ENCODE results near the gene ZNF688. TPM values are rescaled to one million over a fixed set of nuclear protein-coding genes. Genes with fewer than 3 reads are reported as not detected.

The ZNF688 gene
- total and polyA plus RNA-seq, 2 of the 13 experiments (the other 11 are each of a cell fraction or from before 2014, with no cell fraction given) = 2.4 to 5.4 TPM

- TF ChIP-seq ZNF883 (CRISPR knock-in tag; IDR thresholded peaks at IDR 0.05; ENCODE audit: not compliant biosample characterization) = peak; percentile 7
- TF ChIP-seq PHF20 (CRISPR knock-in tag; IDR thresholded peaks at IDR 0.05) = no peak
- no peak for TF ChIP-seq ZNF552 (CRISPR knock-in tag; IDR thresholded peaks at IDR 0.05; ENCODE audit: borderline replicate concordance)
- TF ChIP-seq JDP2 (CRISPR knock-in tag; IDR thresholded peaks at IDR 0.05; ENCODE audit: borderline replicate concordance) = no peak
- TF ChIP-seq ZNF432 (CRISPR knock-in tag; IDR thresholded peaks at IDR 0.05; ENCODE audit: borderline replicate concordance) = no peak
- TF ChIP-seq, protein P1, sequence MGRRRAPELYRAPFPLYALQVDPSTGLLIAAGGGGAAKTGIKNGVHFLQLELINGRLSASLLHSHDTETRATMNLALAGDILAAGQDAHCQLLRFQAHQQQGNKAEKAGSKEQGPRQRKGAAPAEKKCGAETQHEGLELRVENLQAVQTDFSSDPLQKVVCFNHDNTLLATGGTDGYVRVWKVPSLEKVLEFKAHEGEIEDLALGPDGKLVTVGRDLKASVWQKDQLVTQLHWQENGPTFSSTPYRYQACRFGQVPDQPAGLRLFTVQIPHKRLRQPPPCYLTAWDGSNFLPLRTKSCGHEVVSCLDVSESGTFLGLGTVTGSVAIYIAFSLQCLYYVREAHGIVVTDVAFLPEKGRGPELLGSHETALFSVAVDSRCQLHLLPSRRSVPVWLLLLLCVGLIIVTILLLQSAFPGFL (CRISPR knock-in tag; IDR thresholded peaks at IDR 0.05) = no peak
- peak; percentile 12; the same call in 1 of the 2 replicates for TF ChIP-seq ZBTB20 (CRISPR knock-in tag; IDR thresholded peaks at IDR 0.05; ENCODE audit: borderline replicate concordance, low read depth)
- no peak for TF ChIP-seq ZBTB7A (CRISPR knock-in tag; IDR thresholded peaks at IDR 0.05)
- no peak for TF ChIP-seq ZFP36 (IDR thresholded peaks at IDR 0.05; ENCODE audit: borderline replicate concordance, low read depth, low read length, partially characterized antibody)
- TF ChIP-seq ZSCAN9 (CRISPR knock-in tag; IDR thresholded peaks at IDR 0.05; ENCODE audit: borderline replicate concordance) = no peak
- TF ChIP-seq ZNF256 (CRISPR knock-in tag; conservative IDR thresholded peaks at IDR 0.05) = no peak
- TF ChIP-seq CC2D1A (CRISPR knock-in tag; IDR thresholded peaks at IDR 0.05) = no peak
- TF ChIP-seq SIX4 (CRISPR knock-in tag; IDR thresholded peaks at IDR 0.05) = no peak; the same call in 1 of the 2 replicates
- no peak for TF ChIP-seq FOXO1 (CRISPR knock-in tag; IDR thresholded peaks at IDR 0.05)
- TF ChIP-seq SIX1 (CRISPR knock-in tag; IDR thresholded peaks at IDR 0.05; ENCODE audit: borderline replicate concordance) = no peak
- TF ChIP-seq HNRNPL (IDR thresholded peaks at IDR 0.05; ENCODE audit: low read depth, low read length) = no peak
- no peak for TF ChIP-seq TCF12 (IDR thresholded peaks at IDR 0.05)
- TF ChIP-seq TCF12 (CRISPR knock-in tag; IDR thresholded peaks at IDR 0.05) = no peak
- no peak for TF ChIP-seq TAF15 (IDR thresholded peaks at IDR 0.05; ENCODE audit: low read depth, low read length, poor library complexity, severe bottlenecking)
- no peak; the same call in 1 of the 2 replicates for TF ChIP-seq HMG20A (CRISPR knock-in tag; IDR thresholded peaks at IDR 0.05; ENCODE audit: borderline replicate concordance)
- TF ChIP-seq ZNF891 (CRISPR knock-in tag; IDR thresholded peaks at IDR 0.05) = peak; percentile 9; the same call in 1 of the 2 replicates
- no peak for TF ChIP-seq CENPX (CRISPR knock-in tag; IDR thresholded peaks at IDR 0.05)
- TF ChIP-seq, protein P2, sequence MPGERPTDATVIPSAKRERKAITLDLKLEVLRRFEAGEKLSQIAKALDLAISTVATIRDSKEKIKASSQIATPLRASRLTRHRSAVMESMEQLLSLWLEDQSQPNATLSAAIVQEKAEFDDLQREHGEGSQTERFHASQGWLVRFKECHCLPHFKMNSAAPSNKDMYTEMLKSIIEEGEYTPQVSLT (CRISPR knock-in tag; IDR thresholded peaks at IDR 0.05; ENCODE audit: borderline replicate concordance, low read depth) = no peak
- no peak for TF ChIP-seq THYN1 (CRISPR knock-in tag; IDR thresholded peaks at IDR 0.05; ENCODE audit: borderline replicate concordance, low read depth)
- TF ChIP-seq KLF16 (CRISPR knock-in tag; IDR thresholded peaks at IDR 0.05) = no peak
- no peak for TF ChIP-seq NFKB2 (CRISPR knock-in tag; IDR thresholded peaks at IDR 0.05; ENCODE audit: borderline replicate concordance)
- no peak for TF ChIP-seq EZH2 (conservative IDR thresholded peaks at IDR 0.05; ENCODE audit: low read depth, low read length)
- no peak; the same call in 1 of the 2 replicates for TF ChIP-seq HDAC1 (CRISPR knock-in tag; IDR thresholded peaks at IDR 0.05)
- no peak for TF ChIP-seq NCOA1 (CRISPR knock-in tag; IDR thresholded peaks at IDR 0.05)
- no peak for TF ChIP-seq NFIB (CRISPR knock-in tag; IDR thresholded peaks at IDR 0.05; ENCODE audit: borderline replicate concordance)
- TF ChIP-seq EED (CRISPR knock-in tag; IDR thresholded peaks at IDR 0.05) = no peak
Measured at GRCh38 chr16:30558789-30559377, 12.6 kb downstream of the ZNF688 start (continued).

All from HepG2 (cell line).